Uterus (tissue), 2 donors: Measurements from ENCODE around the gene ERAP2.

Experiments
- POLR2A ChIP-seq, 2 donors: fragments of 450-650 bp; IDR thresholded peaks; one replicate each; pipeline ENCODE4 v1.6.1; 2016; ENCODE audit warnings: antibody characterized with exemption in 2 of 2, mild to moderate bottlenecking in 1 of 2, moderate library complexity in 1 of 2
- TF ChIP-seq, protein P1 (sequence below), 4 experiments: fragments of 200-600 bp in 2 of 4; fragments of 450-650 bp in 2 of 4; sonication (generic) in 2 of 4; IDR thresholded peaks; one replicate each; pipeline ENCODE4 v1.5.1; 2016 to 2019; ENCODE audit warnings: antibody characterized with exemption in 4 of 4, mild to moderate bottlenecking in 2 of 4, moderate library complexity in 1 of 4

DNA sequence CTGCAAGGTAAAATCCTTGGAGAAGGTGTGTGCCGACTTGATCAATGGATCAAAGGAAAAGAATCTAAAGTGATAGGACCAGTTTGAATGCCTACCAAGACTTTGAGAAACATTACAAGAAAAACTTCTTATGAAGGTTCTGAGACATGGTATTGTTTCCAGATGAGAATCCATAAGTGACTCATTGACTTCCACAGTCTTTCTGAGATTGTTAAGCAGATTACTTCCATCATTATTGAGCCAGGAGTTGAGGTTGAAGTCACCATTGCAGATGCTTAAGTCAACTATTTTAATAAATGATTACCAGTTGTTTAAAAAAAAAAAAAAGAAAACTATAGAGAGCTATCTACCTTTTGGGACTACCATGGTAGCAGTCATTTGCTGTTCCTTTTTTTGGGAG lies 66.6 kb downstream of the ERAP2 start:
- TF ChIP-seq, protein P1, sequence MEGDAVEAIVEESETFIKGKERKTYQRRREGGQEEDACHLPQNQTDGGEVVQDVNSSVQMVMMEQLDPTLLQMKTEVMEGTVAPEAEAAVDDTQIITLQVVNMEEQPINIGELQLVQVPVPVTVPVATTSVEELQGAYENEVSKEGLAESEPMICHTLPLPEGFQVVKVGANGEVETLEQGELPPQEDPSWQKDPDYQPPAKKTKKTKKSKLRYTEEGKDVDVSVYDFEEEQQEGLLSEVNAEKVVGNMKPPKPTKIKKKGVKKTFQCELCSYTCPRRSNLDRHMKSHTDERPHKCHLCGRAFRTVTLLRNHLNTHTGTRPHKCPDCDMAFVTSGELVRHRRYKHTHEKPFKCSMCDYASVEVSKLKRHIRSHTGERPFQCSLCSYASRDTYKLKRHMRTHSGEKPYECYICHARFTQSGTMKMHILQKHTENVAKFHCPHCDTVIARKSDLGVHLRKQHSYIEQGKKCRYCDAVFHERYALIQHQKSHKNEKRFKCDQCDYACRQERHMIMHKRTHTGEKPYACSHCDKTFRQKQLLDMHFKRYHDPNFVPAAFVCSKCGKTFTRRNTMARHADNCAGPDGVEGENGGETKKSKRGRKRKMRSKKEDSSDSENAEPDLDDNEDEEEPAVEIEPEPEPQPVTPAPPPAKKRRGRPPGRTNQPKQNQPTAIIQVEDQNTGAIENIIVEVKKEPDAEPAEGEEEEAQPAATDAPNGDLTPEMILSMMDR (IDR thresholded peaks at IDR 0.05): no peak
- no peak for TF ChIP-seq POLR2A (IDR thresholded peaks at IDR 0.05)
